Epidermal melanocyte (primary cell): Measurements from ENCODE around the gene IL18RAP.

ENCODE experiments used
- DNase-seq: peaks from one replicate; pipeline ENCODE4 v3.0.0; 2011; ENCODE audit warnings: low spot score; ENCODE audit not compliant: insufficient read length

Gene IL18RAP

GRCh38 chr2:102498414-102498813 lies 75.5 kb downstream of the IL18RAP start:
- no peak for DNase-seq

DNA sequence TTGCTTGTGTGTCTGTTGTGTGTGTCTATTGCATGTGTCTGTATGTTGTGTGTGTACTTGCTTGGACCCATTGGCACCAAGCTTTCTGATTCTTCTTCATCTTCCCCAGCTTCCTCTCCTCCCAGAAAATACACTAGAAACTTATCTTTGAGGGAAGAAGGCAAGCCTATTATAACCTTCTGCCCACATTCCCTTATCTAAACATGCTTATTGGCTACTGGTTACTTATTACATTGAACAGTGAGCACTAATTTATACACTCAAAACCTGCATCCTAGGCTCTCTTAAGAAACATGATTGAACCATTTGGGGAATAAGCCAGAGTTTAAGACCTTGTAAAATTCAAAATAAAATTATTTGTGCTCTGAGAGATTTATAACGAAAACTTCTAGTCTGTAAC lies 76.6 kb downstream of the IL18RAP start:
- DNase-seq: no peak
